HepG2 (cell line): Measurements from ENCODE around the gene NEAT1. TPM values are rescaled to one million over a fixed set of nuclear protein-coding genes. Genes with fewer than 3 reads are reported as not detected.

Experiments used
- GABPA ChIP-seq, 2 experiments: IDR thresholded peaks; 2 replicates each; pipeline ENCODE4 v1.6.1; 2011 to 2016; ENCODE audit warnings: low read depth in 2 of 2, low read length in 1 of 2, missing biosample characterization in 1 of 2, missing genetic modification characterization in 1 of 2
- IKZF1 ChIP-seq: fragments of 450-650 bp; IDR thresholded peaks from 2 replicates; pipeline ENCODE4 v1.7.1; 2016
- ISL2 ChIP-seq: sonication (generic); formaldehyde crosslinking; IDR thresholded peaks from 2 replicates; pipeline ENCODE4 v1.5.0; 2020; ENCODE audit warnings: missing genetic modification reagents
- POLR2G ChIP-seq: fragments of 200-400 bp; formaldehyde crosslinking; IDR thresholded peaks from 2 replicates; pipeline ENCODE4 v1.6.1; 2018; ENCODE audit warnings: mild to moderate bottlenecking, low read depth, low read length, moderate library complexity
- RFX5 ChIP-seq: IDR thresholded peaks from 2 replicates; pipeline ENCODE4 v1.6.1; 2011; ENCODE audit warnings: low read depth, low read length, improper control_type of control experiment
- ZBTB20 ChIP-seq: sonication (generic); formaldehyde crosslinking; IDR thresholded peaks from 2 replicates; pipeline ENCODE4 v1.8.1; 2023; ENCODE audit warnings: missing genetic modification reagents, low read depth, mild to moderate bottlenecking, borderline replicate concordance
- ZNF3 ChIP-seq: IDR thresholded peaks from 2 replicates; pipeline ENCODE4 v1.7.0; 2017; ENCODE audit warnings: inconsistent platforms
- ZNF710 ChIP-seq: sonication (generic); formaldehyde crosslinking; IDR thresholded peaks from 2 replicates; pipeline ENCODE4 v1.5.0; 2020; ENCODE audit warnings: mild to moderate bottlenecking, missing genetic modification reagents, borderline replicate concordance
- polyA plus RNA-seq, 8 experiments: library from polyadenylated mRNA; depleted of rRNA in 3 of 8; stranded (reverse) in 7 of 8; unstranded in 1 of 8; fragments of >200 nt; fragmentation: Illumina TruSeq in 4 of 8; extraction: Trizol in 4 of 8; gene quantifications; 2 replicates each; pipeline versions ENCODE4 v1.2.1 to v1.2.3, GENCODE V29; 2011 to 2016; ENCODE audit warnings: low read depth in 4 of 8, missing spikeins in 1 of 8, mixed read lengths in 1 of 8; ENCODE audit not compliant: insufficient read depth in 1 of 8
- total RNA-seq, 5 experiments: library from RNA; depleted of rRNA; stranded (reverse); fragments of >200 nt; fragmentation: Illumina TruSeq; extraction: Trizol; gene quantifications; 2 replicates each; pipeline ENCODE4 v1.2.3, GENCODE V29; 2016; ENCODE audit warnings: low read depth in 1 of 5
- TF ChIP-seq, protein P1 (sequence below): sonication (generic); formaldehyde crosslinking; IDR thresholded peaks from 2 replicates; pipeline ENCODE4 v1.5.0; 2020; ENCODE audit warnings: mild to moderate bottlenecking, missing genetic modification reagents, borderline replicate concordance
- TF ChIP-seq, protein P2 (sequence below): fragments of 450-650 bp; IDR thresholded peaks from 2 replicates; pipeline ENCODE4 v1.6.1; 2017; ENCODE audit warnings: mild to moderate bottlenecking
- TF ChIP-seq, protein P3 (sequence below): IDR thresholded peaks from 2 replicates; pipeline ENCODE4 v1.6.1; 2012; ENCODE audit warnings: low read length, improper control_type of control experiment

Gene NEAT1
- total and polyA plus RNA-seq, 2 of the 13 experiments (the other 11 are each of a cell fraction or from before 2014, with no cell fraction given) = 20.5 to 41.2 TPM

DNA sequence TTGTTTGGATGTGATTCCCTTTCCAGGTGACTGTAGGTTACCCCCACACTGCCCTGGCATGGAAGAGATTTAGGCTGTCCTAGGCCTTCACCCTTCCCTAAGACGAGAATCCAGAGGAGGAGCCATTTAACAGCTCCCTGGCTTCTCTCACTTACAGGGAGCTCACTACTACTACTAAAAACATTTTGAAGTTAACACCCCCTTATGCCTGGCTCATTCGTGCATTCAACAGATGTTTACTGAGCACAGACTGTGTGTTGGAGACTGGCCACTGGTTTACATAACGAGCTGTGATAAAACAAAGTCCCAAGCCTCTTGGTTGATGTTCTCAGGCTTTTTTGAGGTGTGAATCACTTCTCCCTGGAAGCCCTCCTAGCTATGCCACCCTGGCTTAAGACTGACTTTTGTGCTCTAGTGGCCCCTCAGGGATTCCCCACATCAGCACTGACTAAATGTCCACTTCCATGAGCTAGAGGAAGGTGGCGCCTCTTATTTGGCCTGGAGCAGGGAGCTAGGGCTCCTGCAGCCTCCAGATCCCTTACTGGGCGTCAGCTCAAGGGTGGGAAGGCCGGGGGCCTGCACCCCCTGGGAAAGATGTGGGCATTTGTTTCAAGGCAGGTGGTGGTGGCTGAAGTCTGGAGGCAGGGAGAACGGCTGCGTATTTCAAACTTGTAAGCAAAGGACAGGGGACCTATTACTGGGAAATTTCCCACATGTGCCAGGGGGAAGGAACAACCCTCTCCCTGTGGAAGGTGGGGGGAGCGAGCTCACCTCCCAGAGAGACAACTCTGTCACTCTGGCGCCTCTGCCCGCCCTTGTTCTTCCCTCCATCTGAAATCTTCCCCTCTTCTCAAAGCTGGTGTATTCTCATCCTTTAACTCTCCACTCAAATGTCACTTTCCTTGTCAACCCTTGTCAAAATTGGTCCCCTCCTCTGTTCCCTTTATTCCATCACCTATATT is 56.9 kb downstream of the NEAT1 start (continued):
- TF ChIP-seq, protein P1, sequence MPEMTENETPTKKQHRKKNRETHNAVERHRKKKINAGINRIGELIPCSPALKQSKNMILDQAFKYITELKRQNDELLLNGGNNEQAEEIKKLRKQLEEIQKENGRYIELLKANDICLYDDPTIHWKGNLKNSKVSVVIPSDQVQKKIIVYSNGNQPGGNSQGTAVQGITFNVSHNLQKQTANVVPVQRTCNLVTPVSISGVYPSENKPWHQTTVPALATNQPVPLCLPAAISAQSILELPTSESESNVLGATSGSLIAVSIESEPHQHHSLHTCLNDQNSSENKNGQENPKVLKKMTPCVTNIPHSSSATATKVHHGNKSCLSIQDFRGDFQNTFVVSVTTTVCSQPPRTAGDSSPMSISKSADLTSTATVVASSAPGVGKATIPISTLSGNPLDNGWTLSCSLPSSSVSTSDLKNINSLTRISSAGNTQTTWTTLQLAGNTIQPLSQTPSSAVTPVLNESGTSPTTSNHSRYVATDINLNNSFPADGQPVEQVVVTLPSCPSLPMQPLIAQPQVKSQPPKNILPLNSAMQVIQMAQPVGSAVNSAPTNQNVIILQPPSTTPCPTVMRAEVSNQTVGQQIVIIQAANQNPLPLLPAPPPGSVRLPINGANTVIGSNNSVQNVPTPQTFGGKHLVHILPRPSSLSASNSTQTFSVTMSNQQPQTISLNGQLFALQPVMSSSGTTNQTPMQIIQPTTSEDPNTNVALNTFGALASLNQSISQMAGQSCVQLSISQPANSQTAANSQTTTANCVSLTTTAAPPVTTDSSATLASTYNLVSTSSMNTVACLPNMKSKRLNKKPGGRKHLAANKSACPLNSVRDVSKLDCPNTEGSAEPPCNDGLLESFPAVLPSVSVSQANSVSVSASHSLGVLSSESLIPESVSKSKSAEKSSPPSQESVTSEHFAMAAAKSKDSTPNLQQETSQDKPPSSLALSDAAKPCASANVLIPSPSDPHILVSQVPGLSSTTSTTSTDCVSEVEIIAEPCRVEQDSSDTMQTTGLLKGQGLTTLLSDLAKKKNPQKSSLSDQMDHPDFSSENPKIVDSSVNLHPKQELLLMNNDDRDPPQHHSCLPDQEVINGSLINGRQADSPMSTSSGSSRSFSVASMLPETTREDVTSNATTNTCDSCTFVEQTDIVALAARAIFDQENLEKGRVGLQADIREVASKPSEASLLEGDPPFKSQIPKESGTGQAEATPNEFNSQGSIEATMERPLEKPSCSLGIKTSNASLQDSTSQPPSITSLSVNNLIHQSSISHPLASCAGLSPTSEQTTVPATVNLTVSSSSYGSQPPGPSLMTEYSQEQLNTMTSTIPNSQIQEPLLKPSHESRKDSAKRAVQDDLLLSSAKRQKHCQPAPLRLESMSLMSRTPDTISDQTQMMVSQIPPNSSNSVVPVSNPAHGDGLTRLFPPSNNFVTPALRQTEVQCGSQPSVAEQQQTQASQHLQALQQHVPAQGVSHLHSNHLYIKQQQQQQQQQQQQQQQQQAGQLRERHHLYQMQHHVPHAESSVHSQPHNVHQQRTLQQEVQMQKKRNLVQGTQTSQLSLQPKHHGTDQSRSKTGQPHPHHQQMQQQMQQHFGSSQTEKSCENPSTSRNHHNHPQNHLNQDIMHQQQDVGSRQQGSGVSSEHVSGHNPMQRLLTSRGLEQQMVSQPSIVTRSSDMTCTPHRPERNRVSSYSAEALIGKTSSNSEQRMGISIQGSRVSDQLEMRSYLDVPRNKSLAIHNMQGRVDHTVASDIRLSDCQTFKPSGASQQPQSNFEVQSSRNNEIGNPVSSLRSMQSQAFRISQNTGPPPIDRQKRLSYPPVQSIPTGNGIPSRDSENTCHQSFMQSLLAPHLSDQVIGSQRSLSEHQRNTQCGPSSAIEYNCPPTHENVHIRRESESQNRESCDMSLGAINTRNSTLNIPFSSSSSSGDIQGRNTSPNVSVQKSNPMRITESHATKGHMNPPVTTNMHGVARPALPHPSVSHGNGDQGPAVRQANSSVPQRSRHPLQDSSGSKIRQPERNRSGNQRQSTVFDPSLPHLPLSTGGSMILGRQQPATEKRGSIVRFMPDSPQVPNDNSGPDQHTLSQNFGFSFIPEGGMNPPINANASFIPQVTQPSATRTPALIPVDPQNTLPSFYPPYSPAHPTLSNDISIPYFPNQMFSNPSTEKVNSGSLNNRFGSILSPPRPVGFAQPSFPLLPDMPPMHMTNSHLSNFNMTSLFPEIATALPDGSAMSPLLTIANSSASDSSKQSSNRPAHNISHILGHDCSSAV = no peak
- TF ChIP-seq IKZF1 = no peak
- TF ChIP-seq ZNF3 (CRISPR knock-in tag) = no peak
- TF ChIP-seq GABPA (IDR thresholded peaks at IDR 0.05; ENCODE audit: low read depth, low read length) = no peak
- no peak for TF ChIP-seq GABPA (CRISPR knock-in tag; IDR thresholded peaks at IDR 0.05; ENCODE audit: low read depth)
- TF ChIP-seq RFX5 = no peak
- TF ChIP-seq, protein P2, sequence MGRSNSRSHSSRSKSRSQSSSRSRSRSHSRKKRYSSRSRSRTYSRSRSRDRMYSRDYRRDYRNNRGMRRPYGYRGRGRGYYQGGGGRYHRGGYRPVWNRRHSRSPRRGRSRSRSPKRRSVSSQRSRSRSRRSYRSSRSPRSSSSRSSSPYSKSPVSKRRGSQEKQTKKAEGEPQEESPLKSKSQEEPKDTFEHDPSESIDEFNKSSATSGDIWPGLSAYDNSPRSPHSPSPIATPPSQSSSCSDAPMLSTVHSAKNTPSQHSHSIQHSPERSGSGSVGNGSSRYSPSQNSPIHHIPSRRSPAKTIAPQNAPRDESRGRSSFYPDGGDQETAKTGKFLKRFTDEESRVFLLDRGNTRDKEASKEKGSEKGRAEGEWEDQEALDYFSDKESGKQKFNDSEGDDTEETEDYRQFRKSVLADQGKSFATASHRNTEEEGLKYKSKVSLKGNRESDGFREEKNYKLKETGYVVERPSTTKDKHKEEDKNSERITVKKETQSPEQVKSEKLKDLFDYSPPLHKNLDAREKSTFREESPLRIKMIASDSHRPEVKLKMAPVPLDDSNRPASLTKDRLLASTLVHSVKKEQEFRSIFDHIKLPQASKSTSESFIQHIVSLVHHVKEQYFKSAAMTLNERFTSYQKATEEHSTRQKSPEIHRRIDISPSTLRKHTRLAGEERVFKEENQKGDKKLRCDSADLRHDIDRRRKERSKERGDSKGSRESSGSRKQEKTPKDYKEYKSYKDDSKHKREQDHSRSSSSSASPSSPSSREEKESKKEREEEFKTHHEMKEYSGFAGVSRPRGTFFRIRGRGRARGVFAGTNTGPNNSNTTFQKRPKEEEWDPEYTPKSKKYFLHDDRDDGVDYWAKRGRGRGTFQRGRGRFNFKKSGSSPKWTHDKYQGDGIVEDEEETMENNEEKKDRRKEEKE = no peak
- TF ChIP-seq ZBTB20 = no peak
- TF ChIP-seq POLR2G = 0 out of 2 replicates have a peak, but pooled peaks have one; percentile 31
- no peak for TF ChIP-seq ISL2 (CRISPR knock-in tag)
- TF ChIP-seq ZNF710 = no peak
- TF ChIP-seq, protein P3, sequence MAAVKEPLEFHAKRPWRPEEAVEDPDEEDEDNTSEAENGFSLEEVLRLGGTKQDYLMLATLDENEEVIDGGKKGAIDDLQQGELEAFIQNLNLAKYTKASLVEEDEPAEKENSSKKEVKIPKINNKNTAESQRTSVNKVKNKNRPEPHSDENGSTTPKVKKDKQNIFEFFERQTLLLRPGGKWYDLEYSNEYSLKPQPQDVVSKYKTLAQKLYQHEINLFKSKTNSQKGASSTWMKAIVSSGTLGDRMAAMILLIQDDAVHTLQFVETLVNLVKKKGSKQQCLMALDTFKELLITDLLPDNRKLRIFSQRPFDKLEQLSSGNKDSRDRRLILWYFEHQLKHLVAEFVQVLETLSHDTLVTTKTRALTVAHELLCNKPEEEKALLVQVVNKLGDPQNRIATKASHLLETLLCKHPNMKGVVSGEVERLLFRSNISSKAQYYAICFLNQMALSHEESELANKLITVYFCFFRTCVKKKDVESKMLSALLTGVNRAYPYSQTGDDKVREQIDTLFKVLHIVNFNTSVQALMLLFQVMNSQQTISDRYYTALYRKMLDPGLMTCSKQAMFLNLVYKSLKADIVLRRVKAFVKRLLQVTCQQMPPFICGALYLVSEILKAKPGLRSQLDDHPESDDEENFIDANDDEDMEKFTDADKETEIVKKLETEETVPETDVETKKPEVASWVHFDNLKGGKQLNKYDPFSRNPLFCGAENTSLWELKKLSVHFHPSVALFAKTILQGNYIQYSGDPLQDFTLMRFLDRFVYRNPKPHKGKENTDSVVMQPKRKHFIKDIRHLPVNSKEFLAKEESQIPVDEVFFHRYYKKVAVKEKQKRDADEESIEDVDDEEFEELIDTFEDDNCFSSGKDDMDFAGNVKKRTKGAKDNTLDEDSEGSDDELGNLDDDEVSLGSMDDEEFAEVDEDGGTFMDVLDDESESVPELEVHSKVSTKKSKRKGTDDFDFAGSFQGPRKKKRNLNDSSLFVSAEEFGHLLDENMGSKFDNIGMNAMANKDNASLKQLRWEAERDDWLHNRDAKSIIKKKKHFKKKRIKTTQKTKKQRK = no peak
